NCI-H1694 treated with DMSO at 0.1 percent for 48 hours (cell line): ENCODE measurements around the gene OR8G1.
"Not testable (repeated sequence)": the region's sequence is repeated elsewhere in the genome, so short reads cannot be mapped to it uniquely, and the experiment has no call there.

Experiments used
- DNase-seq: peaks from one replicate; lab custom pipeline; 2025; lab: John Stamatoyannopoulos, UW

Gene OR8G1

DNA sequence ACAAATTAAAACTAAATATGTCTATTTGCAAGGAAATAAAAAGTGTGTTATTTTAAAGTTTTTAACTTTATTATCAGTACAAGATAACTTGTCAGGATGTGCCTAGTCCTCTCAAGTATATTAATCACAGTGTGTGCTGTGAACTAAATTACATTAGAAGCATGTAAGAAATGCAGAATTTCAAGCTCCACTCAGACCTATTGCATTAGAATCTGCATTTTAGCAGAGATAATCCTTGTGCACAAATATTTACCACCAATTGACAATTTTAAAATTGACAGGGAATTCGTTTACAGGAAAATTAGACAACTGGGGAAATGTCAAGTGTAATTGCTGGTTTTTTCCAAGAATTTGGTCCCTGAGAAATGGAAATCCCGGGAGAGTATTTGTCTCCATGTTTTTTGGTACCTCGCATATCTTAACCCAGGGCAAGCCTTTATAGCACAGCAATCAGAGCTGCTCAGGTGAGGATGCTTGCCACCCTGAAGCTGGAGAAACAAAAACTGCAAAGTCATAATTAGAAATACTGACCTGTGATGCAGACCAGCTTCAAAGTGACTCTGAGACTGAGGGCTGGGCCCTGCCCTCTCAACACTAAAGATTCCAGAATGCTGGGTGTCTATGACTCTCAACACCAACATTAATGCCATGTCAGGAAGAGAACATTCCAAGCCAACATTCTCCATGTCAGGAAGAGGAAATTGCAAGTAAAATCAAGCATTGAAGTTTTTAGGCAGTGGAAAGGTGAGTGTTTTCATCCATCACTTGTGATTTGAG lies at the start of gene OR8G1:
TSS of gene OR8G1 (plus strand) at position 475 of the 777 bp plus-strand sequence. CDS start 8,581 bp downstream, outside the sequence.
- DNase-seq, result no peak

DNA sequence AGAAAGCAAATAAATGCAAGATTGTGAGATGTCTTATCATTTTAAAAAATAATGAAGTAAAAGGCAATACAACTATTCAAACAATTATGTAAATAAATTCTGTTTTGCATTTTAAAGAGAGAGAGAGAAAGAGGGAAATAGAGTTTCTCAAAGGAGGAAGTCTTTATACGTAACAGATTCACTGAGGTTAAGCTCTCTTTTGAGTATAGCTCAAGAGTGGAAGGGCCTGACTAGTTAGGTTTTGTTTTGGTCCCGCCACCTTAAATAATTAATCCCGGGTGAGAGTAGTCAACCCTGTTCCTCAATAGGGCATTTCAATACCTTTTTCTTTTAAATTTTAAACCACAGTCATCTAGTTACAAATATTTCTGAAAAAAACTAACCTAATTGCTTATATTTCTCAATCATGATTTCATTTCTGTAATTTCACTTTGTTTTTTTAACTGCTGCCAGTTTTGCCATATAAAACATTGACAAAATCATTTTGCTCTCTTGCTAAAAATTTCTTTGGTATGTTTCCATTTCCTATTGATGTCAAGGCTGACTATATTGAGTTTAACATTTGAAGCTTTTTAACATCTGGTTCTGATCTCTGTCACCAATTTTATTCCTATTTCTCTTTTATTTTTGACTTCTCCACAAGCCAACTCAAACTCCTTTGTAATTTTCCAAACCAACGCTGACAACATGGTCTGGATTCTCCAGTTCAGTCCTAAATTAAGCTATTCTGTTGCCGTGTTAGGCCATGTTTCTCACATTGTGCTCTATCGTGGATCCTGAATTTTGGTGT lies 47.5 kb upstream of the OR8G1 start:
- DNase-seq, result no peak

GRCh38 chr11:124194293-124195188 lies 46.4 kb upstream of the OR8G1 start:
- DNase-seq, result no peak

DNA sequence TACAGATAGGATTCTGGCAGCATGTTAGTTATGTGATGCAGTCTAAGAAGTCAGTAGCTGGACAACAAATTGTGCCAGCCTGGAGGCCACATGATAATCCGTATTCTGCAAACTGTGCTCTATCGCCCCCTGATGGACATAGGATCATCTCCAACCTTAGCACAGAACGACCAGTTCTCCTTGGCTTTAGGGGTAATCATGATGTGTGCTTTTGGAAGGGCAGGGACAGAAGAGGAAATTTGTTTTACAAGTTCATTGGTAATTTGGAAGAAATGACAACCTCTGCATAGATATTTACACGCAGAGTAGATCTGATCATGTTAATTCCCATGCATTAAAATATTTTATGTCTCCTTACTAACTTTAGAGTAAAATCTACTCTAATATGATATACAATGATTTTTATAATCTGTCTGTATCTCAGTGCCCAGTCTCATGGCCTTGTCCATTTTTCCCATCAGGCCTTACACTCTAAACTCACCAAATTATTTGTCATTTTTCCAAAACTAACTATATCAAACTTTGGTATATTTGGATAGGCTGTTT lies 45.6 kb upstream of the OR8G1 start:
- DNase-seq, result peak; percentile 6

GRCh38 chr11:124197999-124198398 lies 42.9 kb upstream of the OR8G1 start:
- DNase-seq, result no peak

- no peak for DNase-seq
Observed at GRCh38 chr11:124198897-124199296, 42.0 kb upstream of the OR8G1 start.

DNA sequence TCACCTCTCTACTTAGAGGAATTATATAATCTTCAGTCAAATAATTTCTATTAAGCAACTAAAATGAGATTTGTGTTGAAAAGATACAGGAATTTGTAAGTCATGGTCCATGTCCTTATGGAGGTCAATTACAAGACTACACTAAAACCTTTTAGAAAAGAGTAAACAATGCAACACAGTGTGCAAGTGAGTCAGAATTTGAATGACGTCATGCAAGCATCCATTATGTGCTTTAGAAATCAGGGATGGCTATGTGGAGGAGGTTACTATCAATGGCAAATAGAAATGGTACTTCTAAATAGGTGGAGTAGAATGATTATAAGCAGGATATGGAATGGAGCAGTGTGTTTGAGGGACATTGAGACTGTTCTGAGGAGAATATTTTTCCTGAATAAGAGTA lies 41.2 kb upstream of the OR8G1 start:
- no peak for DNase-seq

GRCh38 chr11:124200671-124201070 lies 40.2 kb upstream of the OR8G1 start:
- no peak for DNase-seq

DNA sequence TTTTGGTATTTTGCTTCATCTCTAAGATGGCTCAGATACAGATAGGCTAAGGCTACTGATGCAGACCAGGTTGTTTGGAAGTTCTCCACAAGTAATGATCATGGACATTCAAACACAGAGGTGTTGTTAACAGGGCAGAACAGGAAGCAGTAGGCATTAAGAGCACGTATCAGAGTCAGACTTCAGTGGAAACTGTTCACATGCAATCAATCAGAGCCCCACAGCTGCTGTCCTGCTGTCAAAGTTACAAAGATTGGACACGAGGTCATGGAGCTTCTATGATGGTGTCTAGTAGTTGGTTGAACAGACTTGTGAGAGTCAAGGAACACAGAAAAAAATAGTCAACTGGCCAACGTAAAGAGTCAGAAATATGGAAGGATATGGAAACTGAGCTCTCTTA lies 37.9 kb upstream of the OR8G1 start:
- no peak for DNase-seq

- no peak for DNase-seq
Observed at GRCh38 chr11:124204008-124204407, 36.9 kb upstream of the OR8G1 start.

DNA sequence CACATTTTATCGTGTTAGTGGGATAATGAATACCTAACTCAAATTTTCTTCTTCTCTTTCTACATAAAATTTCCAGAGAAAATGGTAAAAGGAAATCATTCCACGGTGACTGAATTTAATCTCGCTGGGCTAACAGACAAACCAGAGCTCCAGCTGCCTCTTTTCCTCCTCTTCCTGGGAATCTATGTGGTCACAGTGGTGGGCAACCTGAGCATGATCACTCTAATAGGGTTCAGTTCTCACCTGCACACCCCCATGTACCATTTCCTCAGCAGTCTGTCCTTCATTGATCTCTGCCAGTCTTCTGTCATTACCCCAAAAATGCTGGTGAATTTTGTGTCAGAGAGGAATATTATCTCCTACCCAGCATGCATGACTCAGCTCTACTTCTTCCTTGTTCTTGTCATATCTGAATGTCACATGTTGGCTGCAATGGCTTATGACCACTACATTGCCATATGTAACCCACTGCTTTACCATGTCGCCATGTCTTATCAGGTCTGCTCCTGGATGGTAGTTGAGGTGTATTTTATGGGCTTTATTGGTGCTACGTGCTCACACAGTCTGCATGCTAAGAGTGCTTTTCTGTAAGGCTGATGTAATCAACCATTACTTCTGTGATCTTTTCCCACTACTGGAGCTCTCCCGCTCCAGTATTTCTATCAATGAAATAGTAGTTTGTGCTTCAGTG lies 33.6 kb upstream of the OR8G1 start:
- DNase-seq, result no peak

DNA sequence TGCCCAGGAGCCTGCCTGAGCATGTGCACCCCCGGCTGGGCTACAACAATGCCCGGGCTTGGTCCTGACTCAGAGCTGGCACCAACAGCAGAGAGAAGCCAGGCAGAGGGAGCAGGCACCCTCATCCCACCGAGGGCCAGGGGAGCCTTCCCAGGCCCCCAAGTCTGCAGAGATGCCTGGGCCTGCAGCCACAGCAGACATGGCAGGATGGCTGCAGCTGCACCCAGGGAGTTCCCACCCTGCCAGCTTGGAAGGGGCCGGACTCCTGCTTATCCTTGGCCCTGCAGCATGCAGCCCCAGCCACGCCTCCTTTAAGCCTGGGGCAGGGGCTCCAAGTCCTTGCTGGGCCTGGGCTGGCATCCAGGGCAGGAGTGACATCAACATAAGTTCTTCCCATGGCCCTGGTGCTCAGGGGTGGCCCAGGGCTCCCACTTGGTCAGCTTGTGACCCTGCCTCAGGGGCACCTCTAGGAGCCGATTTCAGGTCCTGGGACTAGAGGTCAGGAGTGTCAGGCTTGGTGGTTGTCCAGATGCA lies 31.0 kb upstream of the OR8G1 start:
- no peak for DNase-seq

DNA sequence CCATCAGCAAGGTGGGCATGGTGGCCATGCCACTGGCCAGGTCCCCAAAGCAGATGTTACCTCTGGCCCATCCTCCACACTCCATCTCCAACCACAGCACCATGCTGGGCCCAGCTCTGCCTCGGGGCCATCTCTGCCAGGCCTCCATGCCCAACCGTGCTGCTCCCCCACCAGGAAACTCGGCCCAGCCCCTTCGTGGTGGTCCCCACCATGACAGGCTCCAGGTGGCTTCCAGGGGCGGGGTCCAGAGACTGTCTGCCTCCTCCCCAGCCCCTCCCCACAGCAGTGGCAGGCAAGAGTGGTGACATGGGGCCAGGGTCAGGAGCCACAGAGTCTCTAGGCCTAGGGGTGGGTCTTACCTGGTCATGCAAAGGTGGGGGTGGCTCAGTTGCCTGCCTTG lies 30.5 kb upstream of the OR8G1 start:
- DNase-seq, result no peak

GRCh38 chr11:124211321-124211720 lies 29.6 kb upstream of the OR8G1 start:
- DNase-seq, result no peak

- DNase-seq, result no peak
Observed at GRCh38 chr11:124214027-124214426, 26.9 kb upstream of the OR8G1 start.

- no peak for DNase-seq
Observed at GRCh38 chr11:124219126-124219525, 21.8 kb upstream of the OR8G1 start.

DNA sequence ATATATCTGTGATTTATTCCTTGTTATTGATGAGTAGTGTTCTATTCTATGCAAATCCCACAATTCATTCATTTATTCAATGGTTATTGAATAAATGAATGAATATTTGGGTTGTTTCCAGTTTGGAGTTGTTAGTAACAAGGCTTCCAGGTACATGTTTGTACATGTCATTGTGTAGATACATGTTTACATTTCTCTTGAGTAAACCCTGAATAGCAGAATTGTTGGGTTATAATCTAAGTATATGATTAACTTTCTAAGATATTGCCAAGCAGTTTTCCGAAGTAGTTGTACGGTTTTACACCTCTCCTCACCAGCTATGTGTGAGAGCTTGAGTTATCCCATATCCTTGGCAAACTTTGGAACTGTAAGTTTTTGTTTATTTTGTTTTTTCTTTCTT lies 18.5 kb upstream of the OR8G1 start:
- DNase-seq, result no peak

DNA sequence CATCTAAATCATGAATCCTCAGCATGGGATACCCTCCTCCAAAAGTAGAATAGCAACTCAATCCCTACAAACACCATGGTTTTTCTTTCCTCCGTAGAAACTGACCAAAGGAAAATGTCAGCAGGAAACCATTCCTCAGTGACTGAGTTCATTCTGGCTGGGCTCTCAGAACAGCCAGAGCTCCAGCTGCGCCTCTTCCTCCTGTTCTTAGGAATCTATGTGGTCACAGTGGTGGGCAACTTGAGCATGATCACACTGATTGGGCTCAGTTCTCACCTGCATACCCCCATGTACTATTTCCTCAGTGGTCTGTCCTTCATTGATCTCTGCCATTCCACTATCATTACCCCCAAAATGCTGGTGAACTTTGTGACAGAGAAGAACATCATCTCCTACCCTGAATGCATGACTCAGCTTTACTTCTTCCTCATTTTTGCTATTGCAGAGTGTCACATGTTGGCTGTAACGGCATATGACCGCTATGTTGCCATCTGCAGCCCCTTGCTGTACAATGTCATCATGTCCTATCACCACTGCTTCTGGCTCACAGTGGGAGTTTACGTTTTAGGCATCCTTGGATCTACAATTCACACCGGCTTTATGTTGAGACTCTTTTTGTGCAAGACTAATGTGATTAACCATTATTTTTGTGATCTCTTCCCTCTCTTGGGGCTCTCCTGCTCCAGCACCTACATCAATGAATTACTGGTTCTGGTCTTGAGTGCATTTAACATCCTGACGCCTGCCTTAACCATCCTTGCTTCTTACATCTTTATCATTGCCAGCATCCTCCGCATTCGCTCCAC lies 16.1 kb upstream of the OR8G1 start:
- DNase-seq, result not testable (repeated sequence)

GRCh38 chr11:124225471-124225870 lies 15.4 kb upstream of the OR8G1 start:
- DNase-seq, result no peak

DNA sequence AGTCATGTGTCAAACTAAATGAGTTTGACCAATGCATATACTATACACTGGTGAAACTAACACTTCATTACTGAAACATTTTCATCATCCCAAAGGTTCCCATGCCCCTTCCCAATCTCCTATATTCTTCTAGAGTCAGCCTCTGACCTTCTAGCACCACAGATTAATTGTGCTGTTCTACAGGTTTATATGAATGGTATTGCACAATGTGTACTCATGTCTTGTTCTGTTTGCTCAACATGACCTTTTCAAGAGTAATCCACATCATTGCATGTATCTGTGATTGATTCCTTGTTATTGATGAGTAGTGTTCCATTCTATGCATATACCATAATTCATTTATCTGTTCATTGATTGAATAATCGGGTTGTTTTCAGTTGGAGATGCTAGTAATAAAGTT lies 7.5 kb upstream of the OR8G1 start:
- DNase-seq, result no peak
